Neural cell (in vitro differentiated cells): Measurements from ENCODE around the gene SLCO4A1. TPM values are rescaled to one million over a fixed set of nuclear protein-coding genes. Genes with fewer than 3 reads are reported as not detected.

Experiments used
- H2AFZ ChIP-seq: fragments of 200-600, 300-800 bp; sonication (generic), shearing (Covaris generic); 2 replicates; pipeline ENCODE4 v1.6.0; 2014; ENCODE audit warnings: low read depth, mild to moderate bottlenecking, antibody characterized with exemption, low read length, moderate library complexity
- H3F3A ChIP-seq: fragments of 200-600 bp; shearing (Covaris generic); 2 replicates; pipeline ENCODE4 v1.6.1; 2016; ENCODE audit warnings: mild to moderate bottlenecking, moderate library complexity, mixed read lengths, antibody characterized with exemption, low read length; ENCODE audit not compliant: insufficient read depth, poor library complexity, severe bottlenecking
- H3K27ac ChIP-seq: fragments of 200-600, 300-800 bp; sonication (generic), shearing (Covaris generic); 2 replicates; pipeline ENCODE4 v1.5.1; 2014; ENCODE audit warnings: mild to moderate bottlenecking, low read length, moderate library complexity
- H3K27me3 ChIP-seq: fragments of 300-800, 200-600 bp; sonication (generic), shearing (Covaris generic); 2 replicates; pipeline ENCODE4 v1.6.0; 2014; ENCODE audit warnings: mild to moderate bottlenecking, low read depth, low read length, moderate library complexity; ENCODE audit not compliant: insufficient read depth
- H3K36me3 ChIP-seq: fragments of 300-800, 200-600 bp; sonication (generic), shearing (Covaris generic); 2 replicates; pipeline ENCODE4 v1.5.1; 2014; ENCODE audit warnings: mild to moderate bottlenecking, antibody characterized with exemption, low read length, moderate library complexity; ENCODE audit not compliant: insufficient read depth
- H3K4me2 ChIP-seq: fragments of 300-800, 200-600 bp; sonication (generic), shearing (Covaris generic); 2 replicates; pipeline ENCODE4 v1.6.0; 2014; ENCODE audit warnings: mild to moderate bottlenecking, low read length
- H3K4me3 ChIP-seq: fragments of 300-800, 200-600 bp; sonication (generic), shearing (Covaris generic); 2 replicates; pipeline ENCODE4 v1.5.1; 2014; ENCODE audit warnings: mild to moderate bottlenecking, low read length, moderate library complexity
- H3K79me2 ChIP-seq: fragments of 200-600 bp; shearing (Covaris generic); replicated peaks from 2 replicates; pipeline ENCODE4 v1.6.0; 2014; ENCODE audit warnings: mild to moderate bottlenecking, low read length, moderate library complexity; ENCODE audit not compliant: insufficient read depth
- H3K9ac ChIP-seq: fragments of 300-800, 200-600 bp; sonication (generic), shearing (Covaris generic); 2 replicates; pipeline ENCODE4 v1.6.1; 2016; ENCODE audit warnings: mild to moderate bottlenecking, low read length, mixed read lengths
- H3K9me2 ChIP-seq: fragments of 200-600 bp; shearing (Covaris generic); 2 replicates; pipeline ENCODE4 v1.6.1; 2016; ENCODE audit warnings: mild to moderate bottlenecking, low read length, mixed read lengths; ENCODE audit not compliant: insufficient read depth
- H3K9me3 ChIP-seq: fragments of 200-600, 300-800 bp; sonication (generic), shearing (Covaris generic); 2 replicates; pipeline ENCODE4 v1.6.1; 2016; ENCODE audit warnings: mild to moderate bottlenecking, mixed run types, low read length, moderate library complexity, mixed read lengths
- H4K20me1 ChIP-seq: fragments of 200-600 bp; shearing (Covaris generic); 2 replicates; pipeline ENCODE4 v1.6.1; 2016; ENCODE audit warnings: mild to moderate bottlenecking, mixed run types; ENCODE audit not compliant: insufficient read depth
- EP300 ChIP-seq: fragments of 450-650 bp; conservative IDR thresholded peaks from 2 replicates; pipeline ENCODE4 v1.6.1; 2014; ENCODE audit warnings: antibody characterized with exemption, mild to moderate bottlenecking, moderate library complexity; ENCODE audit not compliant: poor library complexity, severe bottlenecking
- EZH2 ChIP-seq: fragments of 200-600, 300-800 bp; shearing (Covaris generic), sonication (generic); IDR thresholded peaks from 2 replicates; pipeline ENCODE4 v1.6.1; 2014; ENCODE audit warnings: antibody characterized with exemption, low read length, borderline replicate concordance, mild to moderate bottlenecking; ENCODE audit not compliant: insufficient read depth, poor library complexity, severe bottlenecking
- MXI1 ChIP-seq: fragments of 450-650 bp; conservative IDR thresholded peaks from 2 replicates; pipeline ENCODE4 v1.6.1; 2014; ENCODE audit warnings: antibody characterized with exemption, mild to moderate bottlenecking; ENCODE audit not compliant: poor library complexity, severe bottlenecking
- POLR2AphosphoS5 ChIP-seq: IDR thresholded peaks from 2 replicates; pipeline ENCODE4 v1.6.1; 2012
- RAD21 ChIP-seq: fragments of 450-650 bp; conservative IDR thresholded peaks from 2 replicates; pipeline ENCODE4 v1.6.1; 2014; ENCODE audit warnings: antibody characterized with exemption, mild to moderate bottlenecking, moderate library complexity
- SMC3 ChIP-seq: fragments of 450-650 bp; conservative IDR thresholded peaks from 2 replicates; pipeline ENCODE4 v1.6.1; 2014; ENCODE audit warnings: antibody characterized with exemption, mild to moderate bottlenecking, moderate library complexity; ENCODE audit not compliant: poor library complexity
- TAF1 ChIP-seq: IDR thresholded peaks from 2 replicates; pipeline ENCODE4 v1.6.1; 2012; ENCODE audit warnings: low read depth
- polyA plus RNA-seq: library from polyadenylated mRNA; depleted of rRNA; stranded (reverse); fragments of >200 nt; gene quantifications from 2 replicates; pipeline ENCODE4 v1.2.3, GENCODE V29; 2014
- TF ChIP-seq, protein P1 (sequence below): fragments of 450-650 bp; IDR thresholded peaks from 2 replicates; pipeline ENCODE4 v1.5.1; 2014; ENCODE audit warnings: antibody characterized with exemption, mild to moderate bottlenecking, moderate library complexity; ENCODE audit not compliant: poor library complexity, severe bottlenecking
- TF ChIP-seq, protein P2 (sequence below): IDR thresholded peaks from 2 replicates; pipeline ENCODE4 v1.6.1; 2012; ENCODE audit warnings: borderline replicate concordance

The SLCO4A1 gene
- polyA plus RNA-seq, 1 donor from 2014 or later: 3.5 TPM

DNA sequence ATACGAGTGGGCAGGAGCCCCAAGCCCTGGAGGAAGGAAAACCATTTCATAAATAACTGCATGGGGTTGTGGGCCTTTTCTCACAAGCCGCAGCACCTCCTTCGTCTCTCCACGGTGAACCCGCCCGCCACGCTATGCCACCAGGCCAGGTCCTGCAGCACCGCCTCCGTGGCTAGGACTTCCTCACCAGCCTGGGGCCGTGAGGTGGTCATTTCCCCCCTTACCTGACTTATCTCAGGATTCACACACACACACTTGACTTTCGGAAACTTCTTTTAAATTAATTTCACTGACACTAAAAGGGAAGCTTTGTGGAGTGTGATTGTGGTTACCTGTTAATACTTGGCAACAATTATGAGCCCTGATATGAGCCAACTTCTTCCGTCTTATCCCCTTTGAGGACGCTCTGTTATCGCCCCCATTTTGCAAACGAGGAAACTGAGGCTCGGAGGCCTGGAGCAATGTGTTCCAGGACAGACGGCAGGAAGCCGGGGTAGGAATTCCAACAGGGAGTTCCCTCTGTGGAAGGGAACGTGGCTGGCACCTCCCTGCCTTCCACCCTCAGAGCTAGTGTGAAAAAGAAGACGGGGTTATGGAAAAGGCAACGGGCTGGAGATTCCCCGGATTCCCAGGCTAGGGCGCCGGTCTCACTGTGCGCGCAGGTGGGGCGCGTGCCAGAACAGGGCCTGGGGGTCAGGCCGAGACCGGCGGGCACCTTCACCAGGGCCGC is 817 bp upstream of the SLCO4A1 start:
- peak overlapping the region; percentile 66 for H3K9ac ChIP-seq
- H3K27ac ChIP-seq: no peak overlapping the region
- H3F3A ChIP-seq: no peaks in the 10 kb centered on the region
- H2AFZ ChIP-seq: no peak overlapping the region
- no peaks in the 10 kb centered on the region for H3K9me3 ChIP-seq
- peak overlapping the region; percentile 87 for H3K4me3 ChIP-seq
- no peaks in the 10 kb centered on the region for H3K9me2 ChIP-seq
- H4K20me1 ChIP-seq: peaks cover 5% of the 10 kb centered on the region
- H3K36me3 ChIP-seq: no peaks in the 10 kb centered on the region
- peaks cover 31% of the 10 kb centered on the region for H3K27me3 ChIP-seq
- H3K79me2 ChIP-seq: no peaks in the 10 kb centered on the region
- TF ChIP-seq, protein P1, sequence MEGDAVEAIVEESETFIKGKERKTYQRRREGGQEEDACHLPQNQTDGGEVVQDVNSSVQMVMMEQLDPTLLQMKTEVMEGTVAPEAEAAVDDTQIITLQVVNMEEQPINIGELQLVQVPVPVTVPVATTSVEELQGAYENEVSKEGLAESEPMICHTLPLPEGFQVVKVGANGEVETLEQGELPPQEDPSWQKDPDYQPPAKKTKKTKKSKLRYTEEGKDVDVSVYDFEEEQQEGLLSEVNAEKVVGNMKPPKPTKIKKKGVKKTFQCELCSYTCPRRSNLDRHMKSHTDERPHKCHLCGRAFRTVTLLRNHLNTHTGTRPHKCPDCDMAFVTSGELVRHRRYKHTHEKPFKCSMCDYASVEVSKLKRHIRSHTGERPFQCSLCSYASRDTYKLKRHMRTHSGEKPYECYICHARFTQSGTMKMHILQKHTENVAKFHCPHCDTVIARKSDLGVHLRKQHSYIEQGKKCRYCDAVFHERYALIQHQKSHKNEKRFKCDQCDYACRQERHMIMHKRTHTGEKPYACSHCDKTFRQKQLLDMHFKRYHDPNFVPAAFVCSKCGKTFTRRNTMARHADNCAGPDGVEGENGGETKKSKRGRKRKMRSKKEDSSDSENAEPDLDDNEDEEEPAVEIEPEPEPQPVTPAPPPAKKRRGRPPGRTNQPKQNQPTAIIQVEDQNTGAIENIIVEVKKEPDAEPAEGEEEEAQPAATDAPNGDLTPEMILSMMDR: no peak
- no peak for TF ChIP-seq TAF1
- no peak for TF ChIP-seq POLR2AphosphoS5
- no peak for TF ChIP-seq SMC3
- no peak for TF ChIP-seq EP300
- TF ChIP-seq, protein P2, sequence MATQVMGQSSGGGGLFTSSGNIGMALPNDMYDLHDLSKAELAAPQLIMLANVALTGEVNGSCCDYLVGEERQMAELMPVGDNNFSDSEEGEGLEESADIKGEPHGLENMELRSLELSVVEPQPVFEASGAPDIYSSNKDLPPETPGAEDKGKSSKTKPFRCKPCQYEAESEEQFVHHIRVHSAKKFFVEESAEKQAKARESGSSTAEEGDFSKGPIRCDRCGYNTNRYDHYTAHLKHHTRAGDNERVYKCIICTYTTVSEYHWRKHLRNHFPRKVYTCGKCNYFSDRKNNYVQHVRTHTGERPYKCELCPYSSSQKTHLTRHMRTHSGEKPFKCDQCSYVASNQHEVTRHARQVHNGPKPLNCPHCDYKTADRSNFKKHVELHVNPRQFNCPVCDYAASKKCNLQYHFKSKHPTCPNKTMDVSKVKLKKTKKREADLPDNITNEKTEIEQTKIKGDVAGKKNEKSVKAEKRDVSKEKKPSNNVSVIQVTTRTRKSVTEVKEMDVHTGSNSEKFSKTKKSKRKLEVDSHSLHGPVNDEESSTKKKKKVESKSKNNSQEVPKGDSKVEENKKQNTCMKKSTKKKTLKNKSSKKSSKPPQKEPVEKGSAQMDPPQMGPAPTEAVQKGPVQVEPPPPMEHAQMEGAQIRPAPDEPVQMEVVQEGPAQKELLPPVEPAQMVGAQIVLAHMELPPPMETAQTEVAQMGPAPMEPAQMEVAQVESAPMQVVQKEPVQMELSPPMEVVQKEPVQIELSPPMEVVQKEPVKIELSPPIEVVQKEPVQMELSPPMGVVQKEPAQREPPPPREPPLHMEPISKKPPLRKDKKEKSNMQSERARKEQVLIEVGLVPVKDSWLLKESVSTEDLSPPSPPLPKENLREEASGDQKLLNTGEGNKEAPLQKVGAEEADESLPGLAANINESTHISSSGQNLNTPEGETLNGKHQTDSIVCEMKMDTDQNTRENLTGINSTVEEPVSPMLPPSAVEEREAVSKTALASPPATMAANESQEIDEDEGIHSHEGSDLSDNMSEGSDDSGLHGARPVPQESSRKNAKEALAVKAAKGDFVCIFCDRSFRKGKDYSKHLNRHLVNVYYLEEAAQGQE: no peak
- TF ChIP-seq RAD21: no peak
- TF ChIP-seq EZH2: no peak
- no peak for TF ChIP-seq MXI1
- peak overlapping the region; percentile 48 for H3K4me2 ChIP-seq

DNA sequence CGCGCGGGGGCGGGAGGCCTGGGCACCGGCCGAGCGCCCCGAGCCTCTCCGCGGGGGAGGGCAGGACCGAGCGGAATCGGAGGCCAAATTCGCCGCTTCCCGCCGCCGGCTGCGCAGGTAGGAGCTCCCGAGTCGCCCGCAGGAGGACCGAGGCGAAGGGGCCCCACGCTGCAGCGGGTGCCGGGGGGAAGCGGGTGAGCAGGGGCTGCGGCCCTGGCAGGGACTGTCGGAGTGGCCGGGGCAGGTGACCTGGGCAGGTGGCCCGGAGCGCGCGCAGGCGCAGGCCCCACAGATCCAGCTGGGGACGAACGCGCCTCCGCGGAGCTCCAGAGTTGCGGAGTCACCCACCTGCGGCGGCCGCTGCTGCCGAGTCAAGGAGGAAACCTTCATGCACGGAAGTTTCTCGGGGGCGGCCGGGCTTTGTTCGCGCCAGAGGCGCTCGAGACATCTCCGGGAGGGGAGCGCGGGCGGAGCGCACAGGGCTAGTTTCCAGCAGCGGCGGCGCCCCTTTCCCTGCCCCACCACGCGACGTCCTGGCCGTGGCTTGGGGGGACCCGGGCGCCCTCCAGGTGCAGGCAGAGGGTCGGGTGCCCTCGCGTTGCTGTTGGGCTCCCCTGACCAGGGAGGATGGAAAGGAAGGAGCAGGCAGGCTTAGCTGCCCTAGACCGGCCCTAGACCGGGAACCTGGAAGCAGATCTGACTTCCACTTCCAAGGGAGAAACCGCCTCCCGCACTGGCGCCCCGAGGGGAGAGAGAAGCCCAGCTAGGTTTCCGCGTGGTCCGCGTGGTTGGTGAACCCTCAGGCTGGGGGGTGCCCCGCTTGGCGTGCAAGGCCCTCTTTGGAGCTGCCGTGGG is 590 bp downstream of the SLCO4A1 start:
- H3K9me2 ChIP-seq: no peaks in the 10 kb centered on the region
- no peaks in the 10 kb centered on the region for H3F3A ChIP-seq
- H2AFZ ChIP-seq: no peak overlapping the region
- H3K9me3 ChIP-seq: no peaks in the 10 kb centered on the region
- H3K4me3 ChIP-seq: peak overlapping the region; percentile 87
- no peak overlapping the region for H3K27ac ChIP-seq
- peak overlapping the region; percentile 66 for H3K9ac ChIP-seq
- no peaks in the 10 kb centered on the region for H3K79me2 ChIP-seq
- no peaks in the 10 kb centered on the region for H3K36me3 ChIP-seq
- peak overlapping the region; percentile 78 for H3K4me2 ChIP-seq
- H3K27me3 ChIP-seq: peaks cover 31% of the 10 kb centered on the region
- TF ChIP-seq TAF1 (no peak), EZH2 (no peak), MXI1 (peak; percentile 10), RAD21 (peak; percentile 10), SMC3 (no peak), POLR2AphosphoS5 (no peak)
- TF ChIP-seq, protein P2: peak; percentile 28
- peaks cover 5% of the 10 kb centered on the region for H4K20me1 ChIP-seq
